HG03196 (cell line): ENCODE results near the gene EXOC6B.

Experiments used
- ATAC-seq: cut with Tn5 transposase; IDR thresholded peaks from one replicate; pipeline ENCODE4 v1.9.1; 2021; ENCODE audit not compliant: unreplicated experiment

EXOC6B gene

DNA sequence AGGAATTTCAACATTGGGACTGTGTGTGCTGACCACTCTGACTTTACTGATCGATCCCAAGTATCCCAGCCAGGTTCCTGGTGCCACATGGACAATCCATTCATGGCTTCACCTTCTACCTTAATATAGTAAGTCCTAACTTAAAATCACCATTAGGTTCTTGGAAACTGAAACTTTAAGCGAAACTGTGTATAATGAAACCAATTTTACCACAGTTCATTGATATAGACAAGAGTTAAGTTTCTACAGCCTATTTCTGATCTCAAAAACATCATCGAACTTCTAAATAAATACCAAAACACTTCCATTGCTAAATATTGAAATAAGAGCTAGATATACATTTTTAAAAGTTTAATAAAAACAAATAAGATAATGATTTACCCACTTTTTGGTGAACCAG, 4.4 kb upstream of the EXOC6B start:
- ATAC-seq = no peak

DNA sequence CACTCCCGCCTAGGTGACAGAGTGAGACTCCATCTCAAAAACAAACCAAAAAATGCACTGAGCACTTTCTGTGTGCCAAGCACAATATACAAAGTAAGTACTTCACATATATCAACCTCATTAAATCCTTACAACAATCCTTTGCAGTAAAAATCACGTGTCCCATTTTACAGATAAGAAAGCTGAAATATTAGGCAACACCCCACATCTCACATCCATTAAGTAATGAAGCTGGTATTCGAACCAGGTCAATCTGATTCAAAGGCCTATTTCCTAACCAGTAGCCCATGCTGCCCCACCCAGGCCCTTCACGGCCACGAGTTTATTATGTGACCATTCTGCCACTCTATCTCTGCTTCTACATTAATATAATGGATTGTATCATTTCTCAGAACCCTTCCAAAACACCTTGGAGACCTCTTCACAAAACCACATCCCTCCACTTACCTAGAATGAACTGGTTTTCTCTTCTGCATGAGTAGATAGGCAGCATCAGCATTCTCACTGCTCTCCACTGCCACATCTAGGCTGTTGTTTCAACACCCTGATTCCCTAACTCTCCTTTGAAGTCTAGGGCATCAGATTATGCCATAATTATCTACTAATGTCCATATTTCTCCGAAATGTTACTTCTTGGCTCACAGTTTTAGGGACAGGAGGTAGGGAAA, 3.1 kb upstream of the EXOC6B start:
- no peak for ATAC-seq

DNA sequence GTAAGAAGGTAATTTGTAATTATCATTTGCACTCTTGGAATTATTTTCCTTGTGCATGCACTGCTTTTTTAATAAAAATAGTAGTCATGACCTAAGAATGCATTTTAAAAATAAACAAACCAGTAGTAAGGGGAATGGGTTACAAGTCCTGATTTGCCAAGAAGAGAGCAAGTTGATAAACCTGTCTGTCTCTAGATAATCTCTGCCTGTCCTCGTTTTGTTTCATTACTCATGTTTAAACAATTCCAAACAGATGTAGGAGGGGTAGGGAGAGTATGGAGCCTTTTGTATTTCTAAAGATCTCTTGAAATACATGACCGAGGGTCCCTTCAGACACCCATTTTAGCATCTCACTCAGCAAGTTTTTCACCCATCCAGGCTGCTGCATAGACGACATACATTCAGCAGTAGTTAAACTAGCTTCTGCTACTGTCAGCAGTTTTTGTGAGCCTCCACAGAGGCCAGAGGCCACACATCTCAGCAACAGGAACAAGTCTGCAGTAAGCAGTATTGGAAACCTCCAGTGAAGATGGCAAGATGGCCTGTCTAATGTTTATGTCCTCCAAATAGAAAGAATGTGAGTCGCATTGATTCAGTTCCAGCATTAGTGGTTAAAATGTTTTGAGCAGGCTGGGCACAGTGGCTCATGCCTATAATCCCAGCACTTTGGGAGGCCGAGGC, 2.3 kb upstream of the EXOC6B start:
- ATAC-seq = no peak

DNA sequence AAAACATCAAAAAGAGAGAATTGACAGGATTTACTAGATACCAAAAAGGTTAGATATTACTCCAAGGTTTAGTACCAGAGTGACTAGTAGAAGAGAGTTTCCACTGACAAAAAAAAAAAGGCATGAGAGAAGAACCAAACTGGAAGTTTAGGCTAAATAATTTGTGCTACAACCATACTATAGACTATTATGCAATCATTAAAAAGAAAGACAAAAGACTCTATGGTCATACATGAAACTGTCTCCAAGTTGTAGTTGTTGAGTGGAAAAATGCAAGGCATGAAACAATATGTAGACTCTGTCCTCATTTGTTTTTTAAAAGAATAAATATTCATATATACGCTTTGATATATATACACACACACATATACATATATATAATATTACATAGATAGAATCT, 1.7 kb upstream of the EXOC6B start:
- ATAC-seq = no peak

DNA sequence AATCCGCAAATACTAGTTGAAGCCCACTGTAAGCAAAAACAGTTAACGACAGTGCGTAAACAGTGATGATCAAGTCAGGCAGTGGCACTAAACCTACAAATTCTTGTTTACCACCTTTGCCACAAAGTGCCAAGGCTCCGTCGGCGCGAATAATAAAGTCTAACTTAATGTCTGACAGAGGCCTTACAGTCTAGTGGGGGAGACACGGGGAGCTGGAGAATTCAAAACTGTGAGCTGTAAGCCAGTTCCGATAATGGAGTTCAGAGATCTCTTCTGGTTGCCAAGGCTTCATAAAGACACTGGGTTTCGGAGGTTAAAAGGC, 284 bp upstream of the EXOC6B start:
- no peak for ATAC-seq

DNA sequence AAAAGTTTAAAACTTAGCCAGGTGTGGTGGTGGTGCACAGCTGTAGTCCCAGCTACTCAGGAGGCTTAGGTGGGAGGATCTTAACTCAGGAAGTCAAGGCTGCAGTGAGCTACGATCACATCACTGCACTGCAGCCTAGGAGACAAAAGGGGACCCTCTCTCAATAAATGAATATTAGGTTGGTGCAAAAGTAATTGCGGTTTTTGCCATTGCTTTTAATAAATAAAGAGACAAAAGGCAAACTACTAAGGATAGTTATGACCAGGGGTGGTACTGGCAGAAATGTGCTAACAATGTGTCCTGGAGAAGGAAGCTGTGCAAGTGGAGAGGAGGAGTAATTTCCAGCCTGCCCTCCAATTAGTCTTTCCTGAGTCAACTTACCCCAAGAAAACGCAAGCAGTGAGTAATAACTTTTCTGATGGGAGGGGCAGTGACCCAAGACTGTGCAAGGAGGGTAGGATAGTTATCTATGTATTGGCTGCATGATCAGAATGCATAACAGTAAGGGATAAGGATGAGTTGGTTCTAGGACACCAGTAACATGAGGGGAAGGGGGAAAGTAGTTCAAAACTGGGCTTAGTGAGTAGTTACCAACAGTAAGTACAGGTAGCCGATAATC, 1.5 kb downstream of the EXOC6B start:
- no peak for ATAC-seq

DNA sequence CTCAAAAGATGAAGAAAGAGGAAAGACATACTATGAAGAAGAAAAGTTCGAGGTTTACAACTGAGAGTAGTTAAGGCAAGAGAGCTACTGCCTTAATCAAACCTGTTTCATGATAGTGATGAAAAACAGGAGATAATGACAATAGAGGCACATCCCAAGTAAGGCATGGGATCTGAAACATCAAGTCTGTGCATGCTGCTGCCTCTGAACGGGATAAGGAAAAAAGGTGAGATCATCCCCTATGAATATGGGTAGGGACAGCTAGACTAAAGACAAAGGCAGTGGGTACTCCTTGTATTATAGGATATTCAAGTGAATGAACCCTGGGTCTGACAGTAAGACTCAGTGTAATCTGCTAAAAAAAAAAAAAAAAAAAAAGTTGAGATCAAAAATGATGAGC, 3.0 kb downstream of the EXOC6B start:
- no peak for ATAC-seq

DNA sequence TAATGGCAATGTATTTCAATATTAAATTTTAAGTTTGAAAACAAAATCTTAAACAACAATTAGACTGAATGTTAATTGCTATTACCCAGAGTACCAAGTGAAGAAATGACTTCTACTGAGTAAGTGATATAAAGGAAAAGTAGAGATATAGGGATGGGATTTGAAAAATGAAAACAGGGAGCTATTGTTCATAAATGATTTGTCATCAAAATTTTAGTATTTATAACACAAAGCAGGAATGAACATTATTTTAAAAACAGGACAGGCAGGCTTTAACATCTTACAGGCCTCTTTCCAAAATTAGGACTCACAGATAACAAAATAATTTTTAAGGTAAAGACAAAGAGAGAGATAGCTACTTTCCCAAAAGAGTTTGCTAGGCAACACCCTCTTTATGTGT, 3.9 kb downstream of the EXOC6B start:
- no peak for ATAC-seq

DNA sequence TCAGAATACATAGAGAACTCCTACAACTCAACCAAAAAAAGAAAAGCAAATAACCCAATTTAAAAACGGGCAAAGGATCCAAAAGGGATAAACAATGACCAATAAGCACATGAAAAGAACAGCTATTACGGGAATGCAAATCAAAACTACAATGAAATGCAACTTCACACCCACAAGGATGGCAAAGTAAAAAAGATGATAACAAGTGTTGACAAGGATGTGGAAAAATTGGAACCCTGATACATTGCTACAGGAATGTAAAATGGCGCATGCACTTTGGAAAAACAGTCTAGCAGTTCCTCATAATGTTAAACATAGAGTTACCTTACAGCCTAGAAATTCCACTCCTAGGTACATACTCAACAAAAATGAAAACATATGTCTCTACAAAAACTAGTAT, 4.7 kb downstream of the EXOC6B start:
- ATAC-seq = no peak

DNA sequence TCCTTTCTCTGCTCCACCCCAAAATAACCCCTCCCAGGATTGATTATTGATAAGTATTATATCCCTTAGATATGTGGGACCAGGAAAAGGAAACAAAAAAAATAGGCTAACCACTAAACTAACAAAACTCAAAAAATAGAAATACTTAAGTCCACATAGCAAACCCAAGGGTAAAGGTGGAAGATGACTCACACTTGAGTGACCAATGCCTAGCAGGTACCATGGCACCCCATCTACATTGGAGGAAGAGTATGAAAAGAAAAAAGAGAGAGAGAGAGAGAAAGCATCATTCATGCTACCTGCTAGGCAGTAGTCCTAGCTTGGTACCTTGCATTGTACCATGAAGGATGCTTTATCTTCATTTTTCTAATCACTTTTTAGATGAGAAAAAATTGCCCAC, 6.3 kb downstream of the EXOC6B start:
- ATAC-seq = no peak

DNA sequence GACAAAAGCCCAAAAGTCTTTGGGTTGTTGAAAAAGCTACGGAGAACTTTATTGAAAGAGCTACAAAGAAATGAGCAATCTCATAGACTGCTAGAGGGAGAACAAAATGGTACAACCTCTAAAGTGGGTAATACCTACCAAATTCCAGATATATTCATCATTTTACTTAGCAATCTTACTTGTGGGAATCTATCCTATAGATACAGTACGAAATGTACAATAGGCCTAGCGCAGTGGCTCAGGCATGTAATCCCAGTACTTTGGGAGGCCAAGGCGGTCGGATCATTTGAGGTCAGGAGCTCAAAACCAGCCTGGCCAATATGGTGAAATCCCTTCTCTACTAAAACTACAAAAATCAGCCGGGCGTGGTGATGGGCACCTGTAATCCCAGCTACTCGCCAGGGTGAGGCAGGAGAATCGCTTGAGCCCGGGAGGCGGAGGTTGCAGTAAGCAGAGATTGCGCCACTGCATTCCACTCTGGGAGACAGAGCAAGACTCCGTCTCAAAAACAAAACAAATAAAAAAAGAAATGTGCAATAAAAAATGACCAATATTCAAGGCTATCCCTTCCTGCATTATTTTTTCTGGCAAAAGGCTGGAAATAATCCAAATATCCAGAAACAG, 10.1 kb downstream of the EXOC6B start:
- no peak for ATAC-seq

DNA sequence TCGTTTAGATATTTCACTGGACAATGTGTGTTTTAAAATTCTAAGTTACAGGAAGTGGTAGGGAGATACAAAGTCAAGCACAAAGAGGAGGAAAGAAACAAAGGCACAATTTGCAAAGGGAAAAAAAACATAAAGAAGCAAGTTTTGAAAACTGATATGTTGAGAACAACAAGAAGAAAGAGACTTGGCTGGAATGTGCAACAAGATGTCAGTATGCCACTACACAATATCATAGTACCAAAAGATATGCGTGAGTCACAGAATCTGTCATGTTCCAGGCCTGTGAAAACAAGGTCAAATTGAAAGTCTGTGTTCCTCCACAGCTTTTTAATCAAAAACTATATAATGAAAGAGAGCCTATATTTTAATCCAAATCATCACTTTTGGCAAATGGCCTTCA, 12.0 kb downstream of the EXOC6B start:
- no peak for ATAC-seq

DNA sequence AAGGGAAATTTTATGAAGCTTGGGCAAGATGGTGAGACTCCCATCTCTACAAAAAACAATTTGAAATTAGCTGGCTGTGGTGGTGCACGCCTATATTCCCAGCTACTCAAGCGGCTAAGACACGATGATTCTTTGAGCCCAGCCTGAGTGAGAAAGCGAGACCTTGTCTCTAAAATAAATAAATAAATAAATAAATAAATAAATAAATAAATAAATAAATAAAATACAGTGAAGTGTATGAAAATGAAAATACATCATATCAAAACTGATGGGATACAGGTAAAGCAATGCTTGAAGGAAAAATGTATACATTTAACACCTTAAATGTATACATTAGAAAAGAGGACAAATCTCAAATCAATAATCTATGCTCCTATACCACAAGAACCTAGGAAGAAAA, 15.7 kb downstream of the EXOC6B start:
- ATAC-seq = no peak

DNA sequence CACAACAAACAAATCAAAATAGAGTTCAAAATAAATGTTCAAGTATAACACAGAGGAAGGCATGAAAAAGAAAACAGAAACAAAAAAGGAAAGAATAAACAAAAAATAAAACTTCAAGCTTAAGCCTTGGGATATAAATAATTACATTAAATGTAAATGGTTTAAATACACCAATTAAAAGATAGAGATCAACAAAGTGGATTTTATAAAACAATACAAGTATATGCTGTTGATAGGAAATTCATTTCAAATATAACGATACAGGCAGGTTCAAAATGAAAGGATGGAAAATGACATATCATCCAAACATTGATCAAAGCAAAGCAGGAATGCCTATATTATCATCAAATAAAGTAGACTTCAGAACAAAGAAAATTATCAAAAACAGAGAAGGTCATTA, 16.7 kb downstream of the EXOC6B start:
- no peak for ATAC-seq

DNA sequence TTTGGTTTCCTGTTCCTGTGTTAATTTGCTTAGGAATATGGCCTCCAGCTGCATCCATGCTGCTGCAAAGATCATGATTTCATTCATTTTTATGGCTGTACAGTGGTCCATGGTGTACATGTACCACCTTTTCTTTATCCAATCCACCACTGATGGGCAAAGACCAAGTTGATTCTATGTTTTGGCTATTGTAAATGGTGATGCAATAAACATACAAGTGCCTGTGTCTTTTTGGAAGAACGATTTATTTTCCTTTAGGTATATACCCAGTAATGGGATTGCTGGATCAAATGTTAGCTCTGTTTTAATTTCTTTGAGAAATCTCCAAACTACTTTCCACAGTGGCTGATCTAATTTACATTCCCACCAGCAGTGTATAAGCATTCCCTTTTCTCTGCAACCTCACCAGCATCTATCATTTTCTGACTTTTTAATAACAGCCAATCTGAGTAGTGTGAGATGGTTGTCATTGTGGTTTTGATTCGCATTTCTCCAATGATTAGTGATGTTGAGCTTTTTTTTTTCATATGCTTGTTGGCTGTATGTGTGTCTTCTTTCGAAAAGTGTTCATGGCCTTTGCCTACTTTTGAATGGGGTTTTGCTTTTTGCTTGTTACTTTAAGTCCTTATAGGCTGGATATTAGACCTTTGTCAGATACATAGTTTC, 19.4 kb downstream of the EXOC6B start:
- ATAC-seq = no peak

DNA sequence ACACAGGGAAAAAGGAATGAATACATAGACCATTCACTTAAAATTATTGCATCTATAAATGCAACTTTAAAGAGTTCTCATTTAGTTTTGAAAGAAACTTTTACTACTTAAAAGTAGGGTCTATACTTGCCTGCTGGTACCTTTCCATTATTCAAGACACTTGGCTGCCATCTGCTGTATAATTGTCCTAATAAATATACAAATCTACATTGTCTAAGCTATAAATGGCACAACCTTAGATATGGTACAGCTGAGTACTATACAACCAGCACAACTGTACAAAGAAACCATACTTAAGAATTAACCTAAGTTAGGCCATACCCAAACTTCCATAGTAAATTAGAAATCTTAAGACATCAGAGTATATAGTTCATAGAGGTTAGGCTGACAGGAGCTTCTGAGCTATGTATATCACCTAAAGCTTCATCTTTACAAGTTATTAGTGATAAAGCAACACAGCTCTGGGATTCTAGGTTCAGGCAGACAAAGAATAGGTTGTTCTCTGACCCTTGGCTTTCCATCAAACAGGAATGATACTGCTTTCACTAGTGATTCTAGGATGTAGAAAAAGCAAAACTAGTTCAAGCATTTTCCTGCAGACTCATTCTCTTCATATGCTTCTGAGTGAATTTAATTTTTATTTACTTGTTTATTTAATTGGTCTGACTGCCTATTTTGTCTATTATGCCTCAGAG, 22.1 kb downstream of the EXOC6B start:
- no peak for ATAC-seq

DNA sequence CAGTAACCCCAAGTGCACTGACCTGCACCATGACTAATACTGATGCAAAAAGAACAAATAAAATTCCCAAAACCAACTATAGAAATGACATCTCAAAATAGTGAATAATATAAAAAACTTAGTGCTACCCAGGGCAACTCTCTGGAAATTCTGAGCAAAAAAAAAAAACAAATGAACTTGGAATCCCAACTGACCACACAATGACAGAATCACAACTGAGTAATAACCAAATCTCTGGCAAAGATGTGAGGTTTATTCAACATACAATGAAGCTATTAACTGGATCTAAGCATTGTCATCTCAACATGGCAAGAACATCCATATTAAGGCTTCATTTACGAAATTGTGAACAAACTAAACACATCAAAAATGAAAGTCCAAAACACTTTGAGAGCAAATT, 22.7 kb downstream of the EXOC6B start:
- no peak for ATAC-seq

DNA sequence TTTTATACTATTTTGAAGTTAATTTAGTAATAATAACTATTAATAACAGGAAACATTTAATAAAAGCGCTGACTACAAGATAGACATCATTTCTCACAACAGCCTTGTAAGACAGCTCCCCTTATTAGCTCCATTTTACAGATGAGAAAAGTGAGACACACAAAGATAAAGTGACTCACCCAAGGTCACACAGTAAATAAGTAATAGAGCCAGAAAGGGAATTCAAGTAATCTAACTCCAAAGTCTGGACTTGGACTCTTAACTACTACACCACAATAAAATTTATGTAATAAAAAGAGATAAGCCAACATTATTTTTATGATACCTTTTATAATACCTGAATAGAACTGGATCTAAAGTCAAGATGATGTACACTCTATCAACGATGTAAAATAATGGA, 25.3 kb downstream of the EXOC6B start:
- no peak for ATAC-seq

DNA sequence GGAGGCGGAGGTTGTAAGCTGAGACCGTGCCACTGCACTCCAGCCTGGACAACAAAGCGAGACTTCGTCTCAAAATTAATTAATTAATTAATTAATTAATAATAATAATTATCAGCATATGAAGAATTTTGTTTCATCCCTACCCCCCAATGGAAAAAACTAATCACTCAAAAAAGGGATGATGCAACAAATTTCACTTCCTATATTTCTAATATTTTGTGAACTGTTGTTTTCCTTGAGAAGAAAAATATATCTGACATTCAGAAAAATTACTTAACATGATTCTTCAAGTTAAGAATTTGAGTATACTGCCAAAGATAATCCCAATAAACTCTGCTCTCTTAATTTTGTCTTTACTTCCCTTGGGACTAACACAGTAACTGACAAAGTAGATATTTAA, 28.1 kb downstream of the EXOC6B start:
- ATAC-seq = no peak

DNA sequence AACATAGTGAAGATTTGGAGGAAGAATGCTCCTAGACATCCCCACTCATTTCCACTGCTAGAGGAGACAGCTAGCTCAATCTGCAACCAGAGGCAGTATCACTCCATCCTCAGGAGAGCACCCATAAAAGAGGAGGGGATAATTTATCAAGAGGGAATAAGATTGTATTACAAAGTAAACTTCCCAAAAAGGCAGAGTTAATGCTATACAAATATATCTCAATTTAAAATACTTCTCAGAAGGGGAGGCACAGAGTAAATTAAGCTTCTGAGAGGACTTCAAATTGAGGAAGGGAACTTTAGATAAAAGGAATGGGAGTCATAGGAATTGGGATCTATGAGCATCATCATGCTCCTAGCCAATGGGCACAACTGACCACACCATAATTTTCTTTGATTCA, 29.1 kb downstream of the EXOC6B start:
- ATAC-seq = no peak

DNA sequence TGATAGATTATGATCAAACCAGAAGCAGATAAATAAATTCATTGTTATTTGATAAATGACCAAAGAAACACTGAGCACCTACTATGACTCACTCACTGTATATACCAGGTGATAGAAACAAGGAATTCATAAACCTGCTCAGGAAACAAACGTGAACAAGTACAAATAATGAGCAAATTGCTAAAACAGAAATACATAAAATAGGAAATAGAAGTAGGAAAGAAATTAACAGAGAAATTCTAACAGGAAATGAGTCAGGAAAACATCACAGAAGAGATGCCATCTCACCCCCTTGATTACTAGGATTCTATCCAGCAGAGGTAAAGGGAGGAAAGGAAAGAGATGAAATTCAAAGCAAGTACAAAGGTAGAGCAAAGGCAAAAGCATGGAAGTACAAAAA, 31.3 kb downstream of the EXOC6B start:
- ATAC-seq = no peak
